ENCODE results near the gene TUG1. TPM values are rescaled to one million over a fixed set of nuclear protein-coding genes. Genes with fewer than 3 reads are reported as not detected.

TUG1 gene
- total and polyA plus RNA-seq, 8 donors, result 11.3 to 108 (median 55.5) TPM

DNA sequence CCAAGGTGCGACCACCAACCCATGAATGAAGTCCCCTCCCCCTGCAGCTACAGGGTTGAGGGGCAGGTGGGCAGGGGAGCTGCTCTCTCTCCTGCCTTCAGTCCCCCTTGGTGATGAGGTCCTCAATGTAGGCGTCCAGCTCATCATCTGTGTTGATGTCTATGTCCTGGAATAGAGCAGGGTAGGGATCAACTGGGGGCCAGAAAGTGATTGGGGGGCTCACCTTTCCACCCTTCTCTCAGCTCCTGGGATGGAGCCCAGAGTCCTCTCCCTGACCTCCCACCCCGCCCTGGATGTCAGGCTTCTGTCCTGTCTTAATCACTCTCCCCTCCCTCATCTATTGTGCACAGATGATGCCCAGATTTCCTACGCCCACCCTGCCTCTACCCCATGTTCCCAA lies 42.4 kb upstream of the TUG1 start:
- no peak overlapping the region for H3K4me3 ChIP-seq
- 87 to 100% (median 91%) methylated on average over 4 of the region's 4 CpGs for WGBS, 5 donors
- TF ChIP-seq POLR2A (IDR thresholded peaks at IDR 0.05) (no peak), EP300 (IDR thresholded peaks at IDR 0.05) (no peak), POLR2AphosphoS5 (IDR thresholded peaks at IDR 0.05) (no peak)
- TF ChIP-seq, protein P1, sequence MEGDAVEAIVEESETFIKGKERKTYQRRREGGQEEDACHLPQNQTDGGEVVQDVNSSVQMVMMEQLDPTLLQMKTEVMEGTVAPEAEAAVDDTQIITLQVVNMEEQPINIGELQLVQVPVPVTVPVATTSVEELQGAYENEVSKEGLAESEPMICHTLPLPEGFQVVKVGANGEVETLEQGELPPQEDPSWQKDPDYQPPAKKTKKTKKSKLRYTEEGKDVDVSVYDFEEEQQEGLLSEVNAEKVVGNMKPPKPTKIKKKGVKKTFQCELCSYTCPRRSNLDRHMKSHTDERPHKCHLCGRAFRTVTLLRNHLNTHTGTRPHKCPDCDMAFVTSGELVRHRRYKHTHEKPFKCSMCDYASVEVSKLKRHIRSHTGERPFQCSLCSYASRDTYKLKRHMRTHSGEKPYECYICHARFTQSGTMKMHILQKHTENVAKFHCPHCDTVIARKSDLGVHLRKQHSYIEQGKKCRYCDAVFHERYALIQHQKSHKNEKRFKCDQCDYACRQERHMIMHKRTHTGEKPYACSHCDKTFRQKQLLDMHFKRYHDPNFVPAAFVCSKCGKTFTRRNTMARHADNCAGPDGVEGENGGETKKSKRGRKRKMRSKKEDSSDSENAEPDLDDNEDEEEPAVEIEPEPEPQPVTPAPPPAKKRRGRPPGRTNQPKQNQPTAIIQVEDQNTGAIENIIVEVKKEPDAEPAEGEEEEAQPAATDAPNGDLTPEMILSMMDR (IDR thresholded peaks at IDR 0.05), result no peak
- intact Hi-C loops (cut with DNase I; ENCODE audit: low total_unique reads), result no loop called here
- no peak overlapping the region for H3K27ac ChIP-seq
- DNase-seq, result no peak
- no peaks in the 10 kb centered on the region for H3K9me3 ChIP-seq
- H3K27me3 ChIP-seq, result no peaks in the 10 kb centered on the region
- peaks cover 39 to 84% (median 75%) of the 10 kb centered on the region in 4 donors for H3K36me3 ChIP-seq
- H3K4me1 ChIP-seq, result peaks cover 0 to 7% (median under 1%) of the 10 kb centered on the region in 4 donors

- Histone ChIP-seq H3K27ac (no peak overlapping the region), H3K4me1 (peaks cover 0 to 6% (median 0%) of the 10 kb centered on the region in 4 donors), H3K4me3 (no peak overlapping the region), H3K27me3 (no peaks in the 10 kb centered on the region), H3K9me3 (no peaks in the 10 kb centered on the region), H3K36me3 (peaks cover 50 to 95% (median 86%) of the 10 kb centered on the region in 4 donors)
- intact Hi-C loops (cut with DNase I; ENCODE audit: low total_unique reads), result no loop called here
- WGBS, 5 donors, result 92 to 97% (median 96%) methylated on average over 9 to 10 of the region's 10 CpGs
- no peak for TF ChIP-seq POLR2A (IDR thresholded peaks at IDR 0.05)
- DNase-seq, result no peak
Measured at GRCh38 chr22:30927806-30928205, 41.3 kb upstream of the TUG1 start.

GRCh38 chr22:30928401-30928800 lies 40.7 kb upstream of the TUG1 start:
- 93 to 100% (median 95%) methylated on average over 6 of the region's 6 CpGs for WGBS, 5 donors
- intact Hi-C loops (cut with DNase I; ENCODE audit: low total_unique reads), result no loop called here
- H3K36me3 ChIP-seq, result peaks cover 56 to 100% (median 92%) of the 10 kb centered on the region in 4 donors

DNA sequence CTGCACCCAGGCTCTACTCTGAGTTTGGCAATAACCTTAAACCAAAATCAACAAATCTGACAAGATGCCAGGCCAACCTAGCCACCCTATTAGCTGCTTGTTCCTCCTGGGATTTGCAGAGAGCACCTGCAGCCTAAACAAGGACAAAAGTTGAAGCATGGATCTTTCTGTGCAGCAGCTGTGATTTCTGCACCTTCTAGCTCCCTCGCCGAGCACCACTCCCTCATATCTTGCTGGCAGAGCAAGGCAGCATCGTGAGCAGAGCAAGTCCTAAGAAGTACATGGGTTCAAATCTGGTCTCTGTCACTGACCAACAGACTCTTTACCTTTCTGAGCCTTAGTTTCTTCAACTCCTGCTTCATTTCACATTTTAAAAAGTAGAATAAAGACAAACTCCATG lies 38.8 kb upstream of the TUG1 start:
- H3K4me1 ChIP-seq, result peaks cover 0 to 6% (median 0%) of the 10 kb centered on the region in 4 donors
- DNase-seq, result no peak
- no peaks in the 10 kb centered on the region for H3K9me3 ChIP-seq
- no peak overlapping the region for H3K27ac ChIP-seq
- intact Hi-C loops (cut with DNase I; ENCODE audit: low total_unique reads), result no loop called here
- 73 to 93% (median 90%) methylated on average over 3 of the region's 3 CpGs for WGBS, 5 donors
- no peak overlapping the region for H3K4me3 ChIP-seq
- peaks cover 75 to 100% (median 99%) of the 10 kb centered on the region in 4 donors for H3K36me3 ChIP-seq
- H3K27me3 ChIP-seq, result no peaks in the 10 kb centered on the region
- no peak for TF ChIP-seq POLR2A (IDR thresholded peaks at IDR 0.05)
- no peak for TF ChIP-seq POLR2AphosphoS5 (IDR thresholded peaks at IDR 0.05)
- TF ChIP-seq, protein P1 (IDR thresholded peaks at IDR 0.05), result no peak
- no peak for TF ChIP-seq EP300 (IDR thresholded peaks at IDR 0.05)

More at GRCh38 chr22:30928401-30928800, 40.7 kb upstream of the TUG1 start:
- TF ChIP-seq EP300 (IDR thresholded peaks at IDR 0.05) (no peak), POLR2A (IDR thresholded peaks at IDR 0.05) (no peak), POLR2AphosphoS5 (IDR thresholded peaks at IDR 0.05) (no peak)
- TF ChIP-seq, protein P1 (IDR thresholded peaks at IDR 0.05), result no peak
- no peaks in the 10 kb centered on the region for H3K27me3 ChIP-seq
- no peaks in the 10 kb centered on the region for H3K9me3 ChIP-seq
- no peak overlapping the region for H3K27ac ChIP-seq
- no peak overlapping the region for H3K4me3 ChIP-seq
- peaks cover 0 to 6% (median 0%) of the 10 kb centered on the region in 4 donors for H3K4me1 ChIP-seq
- no peak for DNase-seq

DNA sequence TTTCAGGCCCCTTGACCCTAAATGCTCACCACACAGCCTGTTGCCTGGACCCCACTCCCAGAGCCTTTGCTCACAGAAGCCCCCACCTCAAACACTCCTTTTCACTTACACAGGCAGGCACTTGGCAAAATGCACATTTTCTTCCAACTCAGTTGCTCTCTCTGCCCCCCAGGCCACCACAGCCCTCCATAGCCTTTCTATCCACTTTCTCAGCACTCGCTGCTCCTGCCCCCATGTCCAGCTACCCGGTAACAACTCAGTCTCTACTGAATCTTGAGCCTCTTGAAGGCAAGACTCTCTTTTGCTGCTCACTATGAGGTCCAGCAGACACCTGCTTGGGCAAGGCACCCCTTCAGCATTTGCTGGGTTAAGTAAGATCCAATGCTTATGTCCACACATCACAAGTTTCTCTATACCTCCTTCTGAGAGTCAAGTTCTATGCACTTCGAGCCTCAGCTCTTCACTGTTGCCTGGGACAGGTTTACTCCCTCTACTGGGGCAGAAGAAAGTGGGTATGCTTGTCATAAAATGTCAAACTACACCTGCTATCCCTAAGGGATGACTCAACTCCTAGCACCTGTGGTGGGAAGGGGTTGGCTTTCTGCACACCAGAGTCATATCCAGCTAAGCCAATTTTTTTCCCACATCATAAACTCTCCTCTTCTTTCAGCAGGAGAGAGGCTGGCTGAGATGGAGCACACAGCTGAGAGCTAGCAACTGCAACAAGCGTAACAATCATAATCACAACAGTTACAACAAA lies 37.3 kb upstream of the TUG1 start:
- peaks cover 85 to 100% (median 99%) of the 10 kb centered on the region in 4 donors for H3K36me3 ChIP-seq
- TF ChIP-seq, protein P1 (IDR thresholded peaks at IDR 0.05), result no peak
- TF ChIP-seq EP300 (IDR thresholded peaks at IDR 0.05) (no peak), POLR2A (IDR thresholded peaks at IDR 0.05) (no peak), POLR2AphosphoS5 (IDR thresholded peaks at IDR 0.05) (no peak)
- intact Hi-C loops (cut with DNase I; ENCODE audit: low total_unique reads), result no loop called here
- H3K4me1 ChIP-seq, result peaks cover 0 to 6% (median 0%) of the 10 kb centered on the region in 4 donors
- 90 to 94% (median 92%) methylated on average over 4 of the region's 4 CpGs for WGBS, 5 donors
- H3K27me3 ChIP-seq, result no peaks in the 10 kb centered on the region
- DNase-seq, result no peak
- H3K4me3 ChIP-seq, result no peak overlapping the region
- H3K27ac ChIP-seq, result no peak overlapping the region
- H3K9me3 ChIP-seq, result no peaks in the 10 kb centered on the region
